Upper lobe of left lung (tissue), 4 donors: ENCODE measurements around the gene MOCS2.

Source experiments
- EP300 ChIP-seq, 4 donors: sonication (generic); formaldehyde crosslinking; IDR thresholded peaks; one replicate each; pipeline ENCODE4 v1.5.1; 2017; ENCODE audit warnings: antibody characterized with exemption in 4 of 4, control low read depth in 2 of 4
- POLR2A ChIP-seq, 4 donors: fragments of 450-650 bp; IDR thresholded peaks; one replicate each; pipeline ENCODE4 v1.5.1; 2016 to 2017; ENCODE audit warnings: antibody characterized with exemption in 4 of 4, mild to moderate bottlenecking in 2 of 4
- POLR2AphosphoS5 ChIP-seq, 2 donors: sonication (generic); formaldehyde crosslinking; IDR thresholded peaks; one replicate each; pipeline ENCODE4 v1.5.1; 2017; ENCODE audit warnings: antibody characterized with exemption in 2 of 2
- TF ChIP-seq, protein P1 (sequence below), 6 experiments: fragments of 450-650 bp in 4 of 6; fragments of 200-600 bp in 2 of 6; sonication (generic) in 2 of 6; IDR thresholded peaks; one replicate each; pipeline ENCODE4 v1.5.1; 2016 to 2019; ENCODE audit warnings: antibody characterized with exemption in 6 of 6

DNA sequence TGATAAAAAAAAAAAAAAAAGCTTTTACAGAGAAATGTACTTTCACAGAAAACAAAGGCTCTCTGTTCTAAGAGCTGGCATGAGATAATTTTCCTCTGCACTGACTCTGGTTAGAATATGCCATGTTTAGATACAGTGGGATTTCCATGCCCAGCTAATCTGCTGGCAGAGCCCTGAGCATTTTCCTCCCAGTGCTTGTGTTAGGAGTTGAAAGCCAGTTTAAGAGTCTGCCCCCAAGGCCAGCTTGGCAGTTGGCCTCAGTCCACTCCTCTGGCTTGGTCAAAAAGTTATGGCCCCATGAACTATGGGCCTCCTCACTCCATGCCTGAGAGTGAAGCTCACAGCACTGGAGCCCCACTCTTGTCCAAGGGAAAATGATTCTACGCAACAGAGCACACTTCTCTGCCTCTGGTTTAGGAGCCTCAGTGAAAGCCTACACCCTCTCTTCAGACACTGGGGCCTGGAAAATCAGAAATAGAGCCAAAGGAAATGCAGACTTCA lies 21.9 kb downstream of the MOCS2 start:
- TF ChIP-seq, protein P1, sequence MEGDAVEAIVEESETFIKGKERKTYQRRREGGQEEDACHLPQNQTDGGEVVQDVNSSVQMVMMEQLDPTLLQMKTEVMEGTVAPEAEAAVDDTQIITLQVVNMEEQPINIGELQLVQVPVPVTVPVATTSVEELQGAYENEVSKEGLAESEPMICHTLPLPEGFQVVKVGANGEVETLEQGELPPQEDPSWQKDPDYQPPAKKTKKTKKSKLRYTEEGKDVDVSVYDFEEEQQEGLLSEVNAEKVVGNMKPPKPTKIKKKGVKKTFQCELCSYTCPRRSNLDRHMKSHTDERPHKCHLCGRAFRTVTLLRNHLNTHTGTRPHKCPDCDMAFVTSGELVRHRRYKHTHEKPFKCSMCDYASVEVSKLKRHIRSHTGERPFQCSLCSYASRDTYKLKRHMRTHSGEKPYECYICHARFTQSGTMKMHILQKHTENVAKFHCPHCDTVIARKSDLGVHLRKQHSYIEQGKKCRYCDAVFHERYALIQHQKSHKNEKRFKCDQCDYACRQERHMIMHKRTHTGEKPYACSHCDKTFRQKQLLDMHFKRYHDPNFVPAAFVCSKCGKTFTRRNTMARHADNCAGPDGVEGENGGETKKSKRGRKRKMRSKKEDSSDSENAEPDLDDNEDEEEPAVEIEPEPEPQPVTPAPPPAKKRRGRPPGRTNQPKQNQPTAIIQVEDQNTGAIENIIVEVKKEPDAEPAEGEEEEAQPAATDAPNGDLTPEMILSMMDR (IDR thresholded peaks at IDR 0.05): no peak
- no peak for TF ChIP-seq POLR2AphosphoS5 (IDR thresholded peaks at IDR 0.05)
- TF ChIP-seq POLR2A (IDR thresholded peaks at IDR 0.05): no peak
- TF ChIP-seq EP300 (IDR thresholded peaks at IDR 0.05): no peak
